Inflammatory macrophage treated with lipopolysaccharide for 4 hours (primary cell): ENCODE measurements around the gene ZNF462.
A peak's percentile ranks its signal among the peaks of the same experiment; 100 is the strongest.

Experiments used
- DNase-seq: peaks from one replicate; pipeline ENCODE4 v3.0.0-alpha.2; 2020

ZNF462 gene

GRCh38 chr9:107024193-107024592 lies 161.2 kb downstream of the ZNF462 start:
- DNase-seq, result no peak

- no peak for DNase-seq
These were observed 162.5 kb downstream of the ZNF462 start for GRCh38 chr9:107025260-107026035.

- no peak for DNase-seq
These were observed 166.2 kb downstream of the ZNF462 start for GRCh38 chr9:107029146-107029545.

- no peak for DNase-seq
These were observed 171.0 kb downstream of the ZNF462 start for GRCh38 chr9:107033966-107034365.

- no peak for DNase-seq
These were observed 171.9 kb downstream of the ZNF462 start for GRCh38 chr9:107034831-107035230.

- DNase-seq, result no peak
These were observed 173.4 kb downstream of the ZNF462 start for GRCh38 chr9:107036367-107036766.

GRCh38 chr9:107039542-107039941 lies 176.6 kb downstream of the ZNF462 start:
- DNase-seq, result no peak

- no peak for DNase-seq
These were observed 179.6 kb downstream of the ZNF462 start for GRCh38 chr9:107042606-107043005.

- no peak for DNase-seq
These were observed 180.9 kb downstream of the ZNF462 start for GRCh38 chr9:107043886-107044285.

- DNase-seq, result no peak
These were observed 181.9 kb downstream of the ZNF462 start for GRCh38 chr9:107044872-107045271.

GRCh38 chr9:107046692-107047091 lies 183.7 kb downstream of the ZNF462 start:
- DNase-seq, result no peak

- no peak for DNase-seq
These were observed 186.3 kb downstream of the ZNF462 start for GRCh38 chr9:107049046-107049802.

GRCh38 chr9:107049803-107050184 lies 186.8 kb downstream of the ZNF462 start:
- DNase-seq, result no peak

GRCh38 chr9:107051392-107051791 lies 188.4 kb downstream of the ZNF462 start:
- no peak for DNase-seq

- no peak for DNase-seq
These were observed 191.2 kb downstream of the ZNF462 start for GRCh38 chr9:107054146-107054545.

- DNase-seq, result no peak
These were observed 196.3 kb downstream of the ZNF462 start for GRCh38 chr9:107059220-107059619.

- DNase-seq, result peak; percentile 49
These were observed 197.1 kb downstream of the ZNF462 start for GRCh38 chr9:107060062-107060461.
